ENCODE results near the gene SLC25A34.

GRCh38 chr1:15751717-15752116, 15.7 kb downstream of the SLC25A34 start:
- TF ChIP-seq, protein P1, sequence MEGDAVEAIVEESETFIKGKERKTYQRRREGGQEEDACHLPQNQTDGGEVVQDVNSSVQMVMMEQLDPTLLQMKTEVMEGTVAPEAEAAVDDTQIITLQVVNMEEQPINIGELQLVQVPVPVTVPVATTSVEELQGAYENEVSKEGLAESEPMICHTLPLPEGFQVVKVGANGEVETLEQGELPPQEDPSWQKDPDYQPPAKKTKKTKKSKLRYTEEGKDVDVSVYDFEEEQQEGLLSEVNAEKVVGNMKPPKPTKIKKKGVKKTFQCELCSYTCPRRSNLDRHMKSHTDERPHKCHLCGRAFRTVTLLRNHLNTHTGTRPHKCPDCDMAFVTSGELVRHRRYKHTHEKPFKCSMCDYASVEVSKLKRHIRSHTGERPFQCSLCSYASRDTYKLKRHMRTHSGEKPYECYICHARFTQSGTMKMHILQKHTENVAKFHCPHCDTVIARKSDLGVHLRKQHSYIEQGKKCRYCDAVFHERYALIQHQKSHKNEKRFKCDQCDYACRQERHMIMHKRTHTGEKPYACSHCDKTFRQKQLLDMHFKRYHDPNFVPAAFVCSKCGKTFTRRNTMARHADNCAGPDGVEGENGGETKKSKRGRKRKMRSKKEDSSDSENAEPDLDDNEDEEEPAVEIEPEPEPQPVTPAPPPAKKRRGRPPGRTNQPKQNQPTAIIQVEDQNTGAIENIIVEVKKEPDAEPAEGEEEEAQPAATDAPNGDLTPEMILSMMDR (IDR thresholded peaks at IDR 0.05; ENCODE audit: low read depth, low read length, poor library complexity, severe bottlenecking) = no peak
- TF ChIP-seq EZH2phosphoT487 (IDR thresholded peaks at IDR 0.05; ENCODE audit: borderline replicate concordance, low read length) = no peak

Measured in DOHH2 (cell line).